ENCODE measurements around the gene NOL7.

GRCh38 chr6:13613029-13613594, 2.0 kb upstream of the NOL7 start:
- TF ChIP-seq NRF1 (IDR thresholded peaks at IDR 0.05; ENCODE audit: low read depth, low read length) (no peak), EZH2 (IDR thresholded peaks at IDR 0.05; ENCODE audit: low read depth, low read length, severe bottlenecking) (no peak), CTCF (IDR thresholded peaks at IDR 0.05; ENCODE audit: control extremely low read depth in 1 of 3, insufficient read depth in 1 of 3, low read depth in 1 of 3, low read length in 3 of 3) (no peak), MAX (IDR thresholded peaks at IDR 0.05) (no peak), POLR2AphosphoS5 (IDR thresholded peaks at IDR 0.05; ENCODE audit: low read depth, low read length) (no peak), TEAD4 (IDR thresholded peaks at IDR 0.05; ENCODE audit: low read depth, low read length) (no peak)
